HepG2 (cell line): Measurements from ENCODE around the gene C3orf22. TPM values are rescaled to one million over a fixed set of nuclear protein-coding genes. Genes with fewer than 3 reads are reported as not detected.

ENCODE experiments used
- AGO1 ChIP-seq: fragments of 200-400 bp; formaldehyde crosslinking; IDR thresholded peaks from 2 replicates; pipeline ENCODE4 v1.6.1; 2017; ENCODE audit warnings: mild to moderate bottlenecking, low read depth, low read length, moderate library complexity; ENCODE audit not compliant: poor library complexity, severe bottlenecking
- ARNT ChIP-seq: fragments of 450-650 bp; IDR thresholded peaks from 2 replicates; pipeline ENCODE4 v1.6.1; 2017
- ARNTL ChIP-seq: sonication (generic); formaldehyde crosslinking; IDR thresholded peaks from 2 replicates; pipeline ENCODE4 v1.4.0; 2020; ENCODE audit warnings: mild to moderate bottlenecking, missing genetic modification reagents
- CBFB ChIP-seq: sonication (generic); formaldehyde crosslinking; IDR thresholded peaks from 2 replicates; pipeline ENCODE4 v1.4.0; 2020; ENCODE audit warnings: missing genetic modification reagents
- HES4 ChIP-seq: sonication (generic); formaldehyde crosslinking; IDR thresholded peaks from 2 replicates; pipeline ENCODE4 v1.9.0; 2021; ENCODE audit warnings: mild to moderate bottlenecking, missing genetic modification reagents, borderline replicate concordance
- KLF12 ChIP-seq: sonication (generic); formaldehyde crosslinking; IDR thresholded peaks from 2 replicates; pipeline ENCODE4 v1.4.0; 2020; ENCODE audit warnings: missing genetic modification reagents, borderline replicate concordance
- MIXL1 ChIP-seq: IDR thresholded peaks from 2 replicates; pipeline ENCODE4 v1.6.1; 2016
- MXD4 ChIP-seq: IDR thresholded peaks from 2 replicates; pipeline ENCODE4 v1.6.1; 2016; ENCODE audit warnings: mild to moderate bottlenecking, missing biosample characterization, missing genetic modification reagents
- NCOR1 ChIP-seq: fragments of 200-600 bp; sonication (generic); IDR thresholded peaks from 2 replicates; pipeline ENCODE4 v1.7.0; 2017; ENCODE audit warnings: antibody characterized with exemption, low read length, borderline replicate concordance
- NFYB ChIP-seq: sonication (generic); formaldehyde crosslinking; IDR thresholded peaks from 2 replicates; pipeline ENCODE4 v1.4.0; 2020; ENCODE audit warnings: missing genetic modification reagents
- PTBP1 ChIP-seq: fragments of 200-400 bp; formaldehyde crosslinking; IDR thresholded peaks from 2 replicates; pipeline ENCODE4 v1.6.1; 2018; ENCODE audit warnings: low read length, low read depth; ENCODE audit not compliant: poor library complexity, severe bottlenecking
- SIX1 ChIP-seq: sonication (generic); formaldehyde crosslinking; IDR thresholded peaks from 2 replicates; pipeline ENCODE4 v1.4.0; 2020; ENCODE audit warnings: missing genetic modification reagents, borderline replicate concordance
- SRSF9 ChIP-seq: fragments of 200-400 bp; formaldehyde crosslinking; IDR thresholded peaks from 2 replicates; pipeline ENCODE4 v1.6.1; 2018; ENCODE audit warnings: borderline replicate concordance, mild to moderate bottlenecking, low read depth, low read length; ENCODE audit not compliant: insufficient read depth, poor library complexity, severe bottlenecking
- TEAD3 ChIP-seq: optimal IDR thresholded peaks from 2 replicates; pipeline ENCODE3; 2016; ENCODE audit warnings: borderline replicate concordance
- ZC3H4 ChIP-seq: sonication (generic); formaldehyde crosslinking; IDR thresholded peaks from 2 replicates; pipeline ENCODE4 v1.4.0; 2020; ENCODE audit warnings: missing genetic modification reagents, borderline replicate concordance
- ZKSCAN5 ChIP-seq: sonication (generic); formaldehyde crosslinking; IDR thresholded peaks from 2 replicates; pipeline ENCODE4 v1.5.1; 2020; ENCODE audit warnings: mild to moderate bottlenecking, missing genetic modification reagents
- ZNF121 ChIP-seq: sonication (generic); formaldehyde crosslinking; IDR thresholded peaks from 2 replicates; pipeline ENCODE4 v1.5.0; 2020; ENCODE audit warnings: mild to moderate bottlenecking, missing genetic modification reagents
- ZNF616 ChIP-seq: sonication (generic); formaldehyde crosslinking; IDR thresholded peaks from 2 replicates; pipeline ENCODE4 v1.5.0; 2020; ENCODE audit warnings: low read depth, mild to moderate bottlenecking, missing genetic modification reagents
- ZNF781 ChIP-seq: sonication (generic); formaldehyde crosslinking; IDR thresholded peaks from 2 replicates; pipeline ENCODE4 v1.5.1; 2020; ENCODE audit warnings: borderline replicate concordance, mild to moderate bottlenecking, missing genetic modification reagents; ENCODE audit errors: not compliant biosample characterization
- ZNF790 ChIP-seq: sonication (generic); formaldehyde crosslinking; IDR thresholded peaks from 2 replicates; pipeline ENCODE4 v1.8.0; 2022; ENCODE audit warnings: missing genetic modification reagents, mild to moderate bottlenecking, borderline replicate concordance
- ZSCAN12 ChIP-seq: sonication (generic); formaldehyde crosslinking; IDR thresholded peaks from 2 replicates; pipeline ENCODE4 v1.9.0; 2021; ENCODE audit warnings: mild to moderate bottlenecking, missing genetic modification reagents
- ZSCAN20 ChIP-seq: sonication (generic); formaldehyde crosslinking; IDR thresholded peaks from 2 replicates; pipeline ENCODE4 v1.4.0; 2020; ENCODE audit warnings: missing genetic modification reagents, mild to moderate bottlenecking, borderline replicate concordance
- polyA plus RNA-seq, 8 experiments: library from polyadenylated mRNA; depleted of rRNA in 3 of 8; stranded (reverse) in 7 of 8; unstranded in 1 of 8; fragments of >200 nt; fragmentation: Illumina TruSeq in 4 of 8; extraction: Trizol in 4 of 8; gene quantifications; 2 replicates each; pipeline versions ENCODE4 v1.2.1 to v1.2.3, GENCODE V29; 2011 to 2016; ENCODE audit warnings: low read depth in 4 of 8, missing spikeins in 1 of 8, mixed read lengths in 1 of 8; ENCODE audit not compliant: insufficient read depth in 1 of 8
- total RNA-seq, 5 experiments: library from RNA; depleted of rRNA; stranded (reverse); fragments of >200 nt; fragmentation: Illumina TruSeq; extraction: Trizol; gene quantifications; 2 replicates each; pipeline ENCODE4 v1.2.3, GENCODE V29; 2016; ENCODE audit warnings: low read depth in 1 of 5
- TF ChIP-seq, protein P1 (sequence below): sonication (generic); formaldehyde crosslinking; IDR thresholded peaks from 2 replicates; pipeline ENCODE4 v1.4.0; 2020; ENCODE audit warnings: mild to moderate bottlenecking, missing genetic modification reagents, borderline replicate concordance
- TF ChIP-seq, protein P2 (sequence below): sonication (generic); formaldehyde crosslinking; IDR thresholded peaks from 2 replicates; pipeline ENCODE4 v1.4.0; 2020; ENCODE audit warnings: missing genetic modification reagents
- TF ChIP-seq, protein P3 (sequence below): sonication (generic); formaldehyde crosslinking; IDR thresholded peaks from 2 replicates; pipeline ENCODE4 v1.4.0; 2020; ENCODE audit warnings: mild to moderate bottlenecking, low read depth, missing genetic modification reagents

The C3orf22 gene
- total and polyA plus RNA-seq, 2 of the 13 experiments (the other 11 are each of a cell fraction or from before 2014, with no cell fraction given), result not detected

DNA sequence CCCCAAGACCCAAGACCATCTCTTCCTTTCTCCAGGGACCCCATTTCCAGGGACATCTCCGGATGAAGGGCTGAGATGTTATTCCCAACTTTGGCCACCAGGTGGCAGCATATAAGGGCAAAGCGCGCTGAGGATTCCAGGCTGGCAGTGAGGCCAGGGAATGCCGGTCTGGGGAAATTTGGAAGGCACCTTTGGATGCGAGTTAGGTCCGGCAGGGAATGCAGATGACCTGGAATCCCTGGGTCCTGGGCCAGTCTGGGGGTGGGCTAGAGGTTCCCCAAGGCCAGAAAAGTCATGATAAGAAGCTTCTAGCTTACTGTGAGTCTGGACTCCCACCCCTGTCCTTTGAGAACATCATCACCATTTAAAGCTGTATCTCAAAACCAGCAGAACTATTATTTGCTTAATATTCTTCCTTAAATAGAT, 36.4 kb downstream of the C3orf22 start (continued):
- TF ChIP-seq, protein P1, sequence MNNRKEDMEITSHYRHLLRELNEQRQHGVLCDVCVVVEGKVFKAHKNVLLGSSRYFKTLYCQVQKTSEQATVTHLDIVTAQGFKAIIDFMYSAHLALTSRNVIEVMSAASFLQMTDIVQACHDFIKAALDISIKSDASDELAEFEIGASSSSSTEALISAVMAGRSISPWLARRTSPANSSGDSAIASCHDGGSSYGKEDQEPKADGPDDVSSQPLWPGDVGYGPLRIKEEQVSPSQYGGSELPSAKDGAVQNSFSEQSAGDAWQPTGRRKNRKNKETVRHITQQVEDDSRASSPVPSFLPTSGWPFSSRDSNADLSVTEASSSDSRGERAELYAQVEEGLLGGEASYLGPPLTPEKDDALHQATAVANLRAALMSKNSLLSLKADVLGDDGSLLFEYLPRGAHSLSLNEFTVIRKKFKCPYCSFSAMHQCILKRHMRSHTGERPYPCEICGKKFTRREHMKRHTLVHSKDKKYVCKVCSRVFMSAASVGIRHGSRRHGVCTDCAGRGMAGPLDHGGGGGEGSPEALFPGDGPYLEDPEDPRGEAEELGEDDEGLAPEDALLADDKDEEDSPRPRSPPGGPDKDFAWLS (CRISPR knock-in tag), result no peak
- TF ChIP-seq ZNF790 (CRISPR knock-in tag) (no peak), ZNF616 (CRISPR knock-in tag) (no peak), TEAD3 (peak; percentile 88), AGO1 (no peak), MXD4 (0 out of 2 replicates have a peak, but pooled peaks have one; percentile 14), PTBP1 (no peak), CBFB (no peak), SIX1 (CRISPR knock-in tag) (no peak), ARNT (no peak), ZSCAN20 (CRISPR knock-in tag) (0 out of 2 replicates have a peak, but pooled peaks have one; percentile 57), SRSF9 (no peak), KLF12 (CRISPR knock-in tag) (no peak), ZC3H4 (CRISPR knock-in tag) (no peak), ZNF121 (CRISPR knock-in tag) (no peak), ZSCAN12 (no peak), ARNTL (CRISPR knock-in tag) (no peak), NFYB (CRISPR knock-in tag) (no peak), ZKSCAN5 (CRISPR knock-in tag) (no peak), MIXL1 (CRISPR knock-in tag) (no peak), ZNF781 (CRISPR knock-in tag) (no peak), NCOR1 (0 out of 2 replicates have a peak, but pooled peaks have one; percentile 17), HES4 (CRISPR knock-in tag) (no peak)
- TF ChIP-seq, protein P2, sequence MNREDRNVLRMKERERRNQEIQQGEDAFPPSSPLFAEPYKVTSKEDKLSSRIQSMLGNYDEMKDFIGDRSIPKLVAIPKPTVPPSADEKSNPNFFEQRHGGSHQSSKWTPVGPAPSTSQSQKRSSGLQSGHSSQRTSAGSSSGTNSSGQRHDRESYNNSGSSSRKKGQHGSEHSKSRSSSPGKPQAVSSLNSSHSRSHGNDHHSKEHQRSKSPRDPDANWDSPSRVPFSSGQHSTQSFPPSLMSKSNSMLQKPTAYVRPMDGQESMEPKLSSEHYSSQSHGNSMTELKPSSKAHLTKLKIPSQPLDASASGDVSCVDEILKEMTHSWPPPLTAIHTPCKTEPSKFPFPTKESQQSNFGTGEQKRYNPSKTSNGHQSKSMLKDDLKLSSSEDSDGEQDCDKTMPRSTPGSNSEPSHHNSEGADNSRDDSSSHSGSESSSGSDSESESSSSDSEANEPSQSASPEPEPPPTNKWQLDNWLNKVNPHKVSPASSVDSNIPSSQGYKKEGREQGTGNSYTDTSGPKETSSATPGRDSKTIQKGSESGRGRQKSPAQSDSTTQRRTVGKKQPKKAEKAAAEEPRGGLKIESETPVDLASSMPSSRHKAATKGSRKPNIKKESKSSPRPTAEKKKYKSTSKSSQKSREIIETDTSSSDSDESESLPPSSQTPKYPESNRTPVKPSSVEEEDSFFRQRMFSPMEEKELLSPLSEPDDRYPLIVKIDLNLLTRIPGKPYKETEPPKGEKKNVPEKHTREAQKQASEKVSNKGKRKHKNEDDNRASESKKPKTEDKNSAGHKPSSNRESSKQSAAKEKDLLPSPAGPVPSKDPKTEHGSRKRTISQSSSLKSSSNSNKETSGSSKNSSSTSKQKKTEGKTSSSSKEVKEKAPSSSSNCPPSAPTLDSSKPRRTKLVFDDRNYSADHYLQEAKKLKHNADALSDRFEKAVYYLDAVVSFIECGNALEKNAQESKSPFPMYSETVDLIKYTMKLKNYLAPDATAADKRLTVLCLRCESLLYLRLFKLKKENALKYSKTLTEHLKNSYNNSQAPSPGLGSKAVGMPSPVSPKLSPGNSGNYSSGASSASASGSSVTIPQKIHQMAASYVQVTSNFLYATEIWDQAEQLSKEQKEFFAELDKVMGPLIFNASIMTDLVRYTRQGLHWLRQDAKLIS, result no peak
- TF ChIP-seq, protein P3, sequence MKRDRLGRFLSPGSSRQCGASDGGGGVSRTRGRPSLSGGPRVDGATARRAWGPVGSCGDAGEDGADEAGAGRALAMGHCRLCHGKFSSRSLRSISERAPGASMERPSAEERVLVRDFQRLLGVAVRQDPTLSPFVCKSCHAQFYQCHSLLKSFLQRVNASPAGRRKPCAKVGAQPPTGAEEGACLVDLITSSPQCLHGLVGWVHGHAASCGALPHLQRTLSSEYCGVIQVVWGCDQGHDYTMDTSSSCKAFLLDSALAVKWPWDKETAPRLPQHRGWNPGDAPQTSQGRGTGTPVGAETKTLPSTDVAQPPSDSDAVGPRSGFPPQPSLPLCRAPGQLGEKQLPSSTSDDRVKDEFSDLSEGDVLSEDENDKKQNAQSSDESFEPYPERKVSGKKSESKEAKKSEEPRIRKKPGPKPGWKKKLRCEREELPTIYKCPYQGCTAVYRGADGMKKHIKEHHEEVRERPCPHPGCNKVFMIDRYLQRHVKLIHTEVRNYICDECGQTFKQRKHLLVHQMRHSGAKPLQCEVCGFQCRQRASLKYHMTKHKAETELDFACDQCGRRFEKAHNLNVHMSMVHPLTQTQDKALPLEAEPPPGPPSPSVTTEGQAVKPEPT (CRISPR knock-in tag), result no peak
